22Rv1 (cell line): ENCODE results near the gene DEFB113.

Experiments
- ZFX ChIP-seq: fragments of 450-650 bp; IDR thresholded peaks from 2 replicates; pipeline ENCODE4 v1.6.1; 2017; ENCODE audit warnings: antibody characterized with exemption, borderline replicate concordance
- TF ChIP-seq, protein P1 (sequence below): fragments of 450-650 bp; IDR thresholded peaks from 2 replicates; pipeline ENCODE4 v1.5.1; 2017; ENCODE audit warnings: mild to moderate bottlenecking

DNA sequence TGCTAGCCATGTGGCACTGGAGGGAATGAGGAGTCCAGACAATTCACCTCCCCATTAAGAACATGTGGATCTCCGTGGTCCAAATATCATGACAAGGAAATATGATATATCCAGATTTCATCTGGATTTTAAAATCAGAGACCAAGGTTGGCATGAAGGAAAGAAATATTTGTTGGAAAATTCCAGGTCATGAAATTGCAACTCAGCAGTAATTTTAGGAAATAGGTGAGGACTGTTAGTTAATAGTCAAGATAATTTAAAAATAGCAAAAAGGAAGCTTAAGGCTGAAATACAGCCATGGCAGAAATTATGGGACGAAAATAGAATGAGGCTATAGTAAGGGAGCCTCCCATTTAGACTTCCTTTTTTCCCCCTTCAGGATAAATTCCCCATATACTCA is 32.4 kb downstream of the DEFB113 start:
- TF ChIP-seq, protein P1, sequence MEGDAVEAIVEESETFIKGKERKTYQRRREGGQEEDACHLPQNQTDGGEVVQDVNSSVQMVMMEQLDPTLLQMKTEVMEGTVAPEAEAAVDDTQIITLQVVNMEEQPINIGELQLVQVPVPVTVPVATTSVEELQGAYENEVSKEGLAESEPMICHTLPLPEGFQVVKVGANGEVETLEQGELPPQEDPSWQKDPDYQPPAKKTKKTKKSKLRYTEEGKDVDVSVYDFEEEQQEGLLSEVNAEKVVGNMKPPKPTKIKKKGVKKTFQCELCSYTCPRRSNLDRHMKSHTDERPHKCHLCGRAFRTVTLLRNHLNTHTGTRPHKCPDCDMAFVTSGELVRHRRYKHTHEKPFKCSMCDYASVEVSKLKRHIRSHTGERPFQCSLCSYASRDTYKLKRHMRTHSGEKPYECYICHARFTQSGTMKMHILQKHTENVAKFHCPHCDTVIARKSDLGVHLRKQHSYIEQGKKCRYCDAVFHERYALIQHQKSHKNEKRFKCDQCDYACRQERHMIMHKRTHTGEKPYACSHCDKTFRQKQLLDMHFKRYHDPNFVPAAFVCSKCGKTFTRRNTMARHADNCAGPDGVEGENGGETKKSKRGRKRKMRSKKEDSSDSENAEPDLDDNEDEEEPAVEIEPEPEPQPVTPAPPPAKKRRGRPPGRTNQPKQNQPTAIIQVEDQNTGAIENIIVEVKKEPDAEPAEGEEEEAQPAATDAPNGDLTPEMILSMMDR = no peak
- no peak for TF ChIP-seq ZFX
